Gastroesophageal sphincter (tissue), 2 donors: ENCODE measurements around the gene COL25A1.

ENCODE experiments used
- EP300 ChIP-seq: sonication (generic); formaldehyde crosslinking; IDR thresholded peaks from one replicate; pipeline ENCODE4 v1.6.1; 2017; ENCODE audit warnings: antibody characterized with exemption, mild to moderate bottlenecking
- POLR2A ChIP-seq, 2 donors: fragments of 450-650 bp; IDR thresholded peaks; one replicate each; pipeline ENCODE4 v1.6.1; 2017; ENCODE audit warnings: antibody characterized with exemption in 2 of 2, mild to moderate bottlenecking in 2 of 2, moderate library complexity in 1 of 2

DNA sequence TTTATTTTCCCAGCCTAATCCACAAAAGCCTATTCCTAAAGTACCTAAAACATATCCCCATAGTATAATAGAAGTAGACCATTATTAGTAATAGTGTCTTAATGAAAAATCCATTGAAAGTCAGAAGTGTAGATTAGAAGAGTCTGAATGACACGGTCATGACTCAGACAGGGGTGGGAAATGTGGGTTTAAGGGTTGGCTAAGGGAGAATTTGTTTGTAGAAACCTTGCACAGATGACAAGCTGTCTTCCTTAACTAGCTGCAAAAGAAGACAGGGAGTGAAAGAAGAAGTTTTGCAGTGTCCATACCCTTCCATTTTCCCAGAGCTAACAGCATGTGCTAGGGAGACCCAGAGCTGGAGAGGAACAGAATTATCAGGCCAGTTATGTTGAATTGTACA lies 296.9 kb downstream of the COL25A1 start:
- no peak for TF ChIP-seq POLR2A (IDR thresholded peaks at IDR 0.05)
- TF ChIP-seq EP300: no peak
